Right cardiac atrium (tissue), 5 donors: Measurements from ENCODE around the gene RNF130. TPM values are rescaled to one million over a fixed set of nuclear protein-coding genes. Genes with fewer than 3 reads are reported as not detected.

Experiments used
- ATAC-seq, 2 donors: fragments of 200-7000 bp; cut with Tn5 transposase; one replicate each; pipeline versions ENCODE4 v1.8.0 to v1.9.1; 2020; ENCODE audit warnings: moderate library complexity in 2 of 2, mild to moderate bottlenecking in 1 of 2
- DNase-seq, 3 donors: peaks; one replicate each; pipeline ENCODE4 v3.0.0-alpha.2; 2020
- H3K27ac ChIP-seq: one replicate; pipeline ENCODE4 v1.5.1; 2013; ENCODE audit warnings: mild to moderate bottlenecking, low read length, control low read depth, moderate library complexity
- H3K27me3 ChIP-seq: one replicate; pipeline ENCODE4 v1.6.1; 2013; ENCODE audit not compliant: control insufficient read depth, insufficient read depth
- H3K4me1 ChIP-seq: one replicate; pipeline ENCODE4 v1.6.1; 2013; ENCODE audit warnings: low read length; ENCODE audit not compliant: control insufficient read depth, insufficient read depth
- H3K4me3 ChIP-seq: one replicate; pipeline ENCODE4 v1.5.1; 2013; ENCODE audit warnings: low read length, control low read depth
- H3K9me3 ChIP-seq: one replicate; pipeline ENCODE4 v1.6.1; 2013; ENCODE audit warnings: low read length; ENCODE audit not compliant: control insufficient read depth
- WGBS: extraction: QIAGEN DNeasy Blood & Tissue Kit; methylation state at CpG from one replicate; pipeline ENCODE4 v1.1.7; 2013; 5-methylcytosine and 5-hydroxymethylcytosine counted together
- intact Hi-C, 4 donors: fragments of 100-400 bp; cut with DNase I; formaldehyde crosslinking; loops; one replicate each; pipeline versions ENCODE4 v1.11.0 to v1.14.0; 2022 to 2023
- long read RNA-seq, 4 donors: library from polyadenylated mRNA; unstranded; transcript quantifications; one replicate each; pipeline ENCODE4 v2.0.0, GENCODE V29; 2020 to 2021
- polyA plus RNA-seq: library from polyadenylated mRNA; stranded (reverse); fragments of 200-250 nt; gene quantifications from one replicate; pipeline ENCODE4 v1.2.3, GENCODE V29; 2013
- total RNA-seq, 4 donors: library from RNA; stranded (reverse); fragmentation: NEBNext Ultra II Directional; extraction: Animal tissue kit (Norgen Biotek cat#: 25700); gene quantifications; one replicate each; pipeline ENCODE4 v1.2.1, GENCODE V29; 2021
- donor health status: healthy with polysubstance abuse.
- donor health status: DM: no; HTN: yes; CAD: no.
- donor health status: DM: no; HTN: no; CAD: no.
- donor health status: DM: no; HTN: yes; CAD: no; lungs with severe emphysema.
- donor health status: DM: yes; HTN: yes; CAD: no.

Gene RNF130
- 10 to 100 TPM; 42.7 to 51.6 (median 48.4) TPM for total RNA-seq
- 40.8 TPM for polyA plus RNA-seq
- long read RNA-seq, donor 1, transcript RNF130-205 (9 exons, 2,263 nt), result major isoform, 155 of 184 reads
- long read RNA-seq, donor 1, partial matches to known transcripts, result 20 of 184 reads
- long read RNA-seq, donor 1, other reads (novel, unspliced or antisense), result 8 of 184 reads
- long read RNA-seq, donor 2, transcript RNF130-205 (9 exons, 2,263 nt), result major isoform, 72 of 79 reads
- long read RNA-seq, donor 2, partial matches to known transcripts, result 3 of 79 reads
- long read RNA-seq, donor 2, other reads (novel, unspliced or antisense), result 2 of 79 reads
- long read RNA-seq, donor 3, transcript RNF130-205 (9 exons, 2,263 nt), result major isoform, 92 of 116 reads
- long read RNA-seq, donor 3, partial matches to known transcripts, result 9 of 116 reads
- long read RNA-seq, donor 3, other reads (novel, unspliced or antisense), result 13 of 116 reads
- long read RNA-seq, donor 4, full-length matches to known transcripts, result 98 of 104 reads
- long read RNA-seq, donor 4, partial matches to known transcripts, result 4 of 104 reads
- long read RNA-seq, donor 4, other reads (novel, unspliced or antisense), result 2 of 104 reads

- H3K4me3 ChIP-seq, result peak within 1 kb of the TSS; percentile 83
- no peaks in the 10 kb centered on the region for H3K27me3 ChIP-seq
- no peaks in the 10 kb centered on the region for H3K9me3 ChIP-seq
- peak within 1 kb of the TSS; percentile 94 for H3K27ac ChIP-seq
- intact Hi-C loops, result loop anchor here in 1 of 4 donors (10.0 kb wide), 1 partner anchor 87 kb away; no protein-coding TSS in a partner anchor
- ATAC-seq (peak; percentile 97 to 98), DNase-seq (peak; percentile 95 to 98 (median 98))
- H3K4me1 ChIP-seq, result peaks cover 5% of the 10 kb centered on the region
- WGBS, result under 1% methylated on average over 113 of the region's 113 CpGs
Observed at GRCh38 chr5:180071531-180072255, at the start of gene RNF130. TSS of gene RNF130 (minus strand) at chr5:180071759. CDS start at chr5:180071702, 57 bp downstream.

GRCh38 chr5:180120237-180121101, 48.9 kb upstream of the RNF130 start:
- H3K4me1 ChIP-seq, result no peaks in the 10 kb centered on the region
- ATAC-seq, result no peak
- H3K27ac ChIP-seq, result no peak overlapping the region
- peak in 1 of 3 donors; percentile 8 for DNase-seq
- 86% methylated on average over 28 of the region's 28 CpGs for WGBS
- no peak overlapping the region for H3K4me3 ChIP-seq
- intact Hi-C loops, result loop anchor here in 2 of 4 donors (10.0 kb wide), 2 partner anchors 204 to 354 kb away; no protein-coding TSS in a partner anchor
- no peaks in the 10 kb centered on the region for H3K9me3 ChIP-seq
- H3K27me3 ChIP-seq, result no peaks in the 10 kb centered on the region

DNA sequence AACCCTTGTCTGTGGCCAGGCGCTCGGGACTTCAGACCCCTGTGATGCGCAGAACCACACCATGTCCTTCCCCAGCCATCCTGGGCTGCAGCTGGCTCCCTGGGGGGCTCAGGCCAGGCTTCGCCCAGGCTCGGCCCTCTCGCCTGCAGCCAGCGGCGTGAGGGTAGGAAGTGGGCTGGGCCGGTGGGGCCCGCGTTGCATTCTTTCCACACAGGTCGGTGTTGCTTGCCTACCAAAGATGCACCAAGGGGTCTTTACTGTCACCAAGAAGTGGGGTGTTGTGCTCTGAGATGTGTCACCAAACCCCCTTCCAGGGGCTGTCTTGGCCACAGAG, 48.3 kb upstream of the RNF130 start:
- DNase-seq, result peak in 1 of 3 donors; percentile 4
- no peaks in the 10 kb centered on the region for H3K4me1 ChIP-seq
- H3K4me3 ChIP-seq, result no peak overlapping the region
- WGBS, result 90% methylated on average over 12 of the region's 12 CpGs
- intact Hi-C loops, result loop anchor here in 2 of 4 donors (10.0 kb wide), 2 partner anchors 205 to 355 kb away; no protein-coding TSS in a partner anchor
- no peak overlapping the region for H3K27ac ChIP-seq
- no peak for ATAC-seq
- H3K9me3 ChIP-seq, result no peaks in the 10 kb centered on the region
- no peaks in the 10 kb centered on the region for H3K27me3 ChIP-seq

DNA sequence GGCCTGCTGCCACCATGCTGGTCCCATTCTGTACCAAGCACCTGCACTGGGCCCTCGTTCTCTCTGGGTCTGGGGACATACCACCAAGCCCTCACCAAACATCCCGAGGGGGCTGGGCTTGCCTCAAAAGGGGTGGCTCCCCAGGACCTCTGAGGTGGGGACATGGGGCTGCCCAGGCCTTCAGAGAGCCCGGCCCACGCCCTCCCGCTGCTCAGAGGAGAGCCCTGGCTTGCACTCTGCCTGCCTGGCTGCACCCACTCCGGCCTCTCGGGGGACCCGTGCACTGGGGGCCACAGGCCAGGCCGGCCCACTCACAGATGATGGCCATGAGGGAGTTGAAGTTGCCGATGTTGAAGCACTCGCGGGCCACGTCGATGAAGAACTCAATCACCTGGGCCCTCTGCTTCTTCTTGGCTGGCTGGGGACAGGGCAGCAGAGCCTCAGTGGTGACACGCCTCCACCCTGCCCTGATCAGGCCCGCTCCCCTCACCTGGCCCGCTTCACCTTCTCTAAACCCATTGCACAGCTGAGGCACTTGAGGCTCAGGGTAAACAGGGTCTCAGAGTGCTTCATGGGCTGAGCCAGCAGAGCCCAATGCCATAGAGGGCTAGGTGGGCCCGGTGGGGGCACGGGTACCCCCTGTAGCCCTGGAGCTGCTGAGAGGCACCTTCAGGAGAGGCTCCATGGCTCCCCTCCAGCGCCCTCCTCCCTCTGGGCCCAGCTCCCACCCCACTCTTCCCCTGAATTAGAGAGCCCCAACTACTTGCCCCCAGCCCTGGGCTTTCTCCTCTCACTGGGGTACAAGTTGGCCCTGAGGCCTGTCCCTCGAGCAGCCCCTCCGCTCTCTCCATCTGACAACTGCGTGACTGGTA, 47.7 kb upstream of the RNF130 start:
- WGBS, result 92% methylated on average over 23 of the region's 23 CpGs

DNA sequence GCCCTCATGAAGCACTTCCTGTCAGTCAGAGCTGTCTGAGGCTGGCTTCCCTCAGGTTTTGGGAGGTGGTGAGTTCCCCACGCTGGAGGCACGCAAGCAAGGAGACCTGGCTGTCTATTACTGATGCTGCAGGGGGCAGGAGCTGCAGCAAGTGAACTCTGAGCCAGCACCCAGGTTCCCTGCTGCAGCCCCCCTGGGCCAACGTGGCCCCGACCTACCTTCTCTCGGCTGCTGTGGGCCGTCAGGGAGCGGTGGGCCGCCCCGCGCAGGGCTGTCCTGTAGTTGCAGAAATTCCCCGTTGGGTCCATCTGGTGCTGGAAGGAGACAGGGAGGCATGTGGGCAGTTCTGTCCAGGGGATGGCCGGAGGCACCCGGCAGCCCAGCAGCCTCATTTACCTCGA, 46.8 kb upstream of the RNF130 start:
- Histone ChIP-seq H3K4me3 (no peak overlapping the region), H3K9me3 (no peaks in the 10 kb centered on the region), H3K27me3 (no peaks in the 10 kb centered on the region), H3K27ac (no peak overlapping the region), H3K4me1 (no peaks in the 10 kb centered on the region)
- DNase-seq (no peak), ATAC-seq (no peak)
- intact Hi-C loops, result no loop called here
- 92% methylated on average over 14 of the region's 14 CpGs for WGBS

More for the DNA sequence above, 47.7 kb upstream of the RNF130 start:
- Histone ChIP-seq H3K9me3 (no peaks in the 10 kb centered on the region), H3K27me3 (no peaks in the 10 kb centered on the region), H3K4me3 (no peak overlapping the region), H3K27ac (no peak overlapping the region), H3K4me1 (no peaks in the 10 kb centered on the region)
- intact Hi-C loops, result no loop called here
- DNase-seq (peak in 1 of 3 donors; percentile 4), ATAC-seq (peak in 1 of 2 donors; percentile 20)

DNA sequence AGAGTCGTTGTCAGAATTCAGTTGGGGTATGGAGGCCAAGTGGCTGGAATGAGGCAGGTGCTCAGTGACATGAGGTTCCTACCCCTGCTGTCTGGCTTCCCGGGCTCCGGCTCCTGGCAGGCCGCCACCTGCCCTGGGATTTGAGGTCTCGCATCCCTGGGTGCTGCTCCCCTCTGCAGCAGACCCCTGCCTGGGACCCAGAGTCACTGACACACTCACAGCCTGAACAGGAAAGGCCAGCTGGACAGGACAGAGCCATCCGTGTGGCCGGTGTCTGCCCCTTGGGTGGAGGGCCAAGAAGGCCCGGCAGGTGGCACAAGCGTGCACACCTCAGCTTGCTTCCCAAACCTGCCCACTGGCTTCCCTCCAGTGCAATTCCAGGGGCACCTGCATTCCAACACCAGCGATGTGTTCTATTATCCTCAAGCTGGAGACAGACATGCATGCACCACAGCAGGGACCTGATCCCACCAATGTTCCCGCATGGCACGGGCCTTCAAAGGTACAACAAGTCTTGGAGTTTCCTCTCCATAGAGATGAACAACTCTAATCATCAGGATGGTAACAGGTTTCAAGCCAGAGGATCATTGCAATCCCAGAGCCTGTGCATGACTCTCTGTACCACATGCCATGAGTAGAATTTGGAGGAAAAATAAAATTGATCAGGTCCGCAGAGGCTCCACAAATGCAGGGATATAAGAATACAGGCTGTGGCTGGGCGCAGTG, 45.6 kb upstream of the RNF130 start:
- Histone ChIP-seq H3K4me3 (no peak overlapping the region), H3K4me1 (no peaks in the 10 kb centered on the region), H3K9me3 (no peaks in the 10 kb centered on the region), H3K27me3 (no peaks in the 10 kb centered on the region), H3K27ac (no peak overlapping the region)
- ATAC-seq (no peak), DNase-seq (peak in 1 of 3 donors; percentile 11)
- WGBS, result 83% methylated on average over 14 of the region's 14 CpGs
- intact Hi-C loops, result no loop called here

GRCh38 chr5:180116077-180116999, 44.8 kb upstream of the RNF130 start:
- WGBS, result 76% methylated on average over 31 of the region's 31 CpGs
- intact Hi-C loops, result no loop called here
- no peak overlapping the region for H3K4me3 ChIP-seq
- H3K27ac ChIP-seq, result no peak overlapping the region
- ATAC-seq, result no peak
- no peaks in the 10 kb centered on the region for H3K4me1 ChIP-seq
- DNase-seq, result peak in 1 of 3 donors; percentile 6
- no peaks in the 10 kb centered on the region for H3K9me3 ChIP-seq
- no peaks in the 10 kb centered on the region for H3K27me3 ChIP-seq

GRCh38 chr5:180115326-180116076, 43.9 kb upstream of the RNF130 start:
- Histone ChIP-seq H3K27me3 (no peaks in the 10 kb centered on the region), H3K27ac (no peak overlapping the region), H3K4me1 (no peaks in the 10 kb centered on the region), H3K9me3 (no peaks in the 10 kb centered on the region), H3K4me3 (no peak overlapping the region)
- DNase-seq (no peak), ATAC-seq (no peak)
- intact Hi-C loops, result no loop called here
- 84% methylated on average over 14 of the region's 14 CpGs for WGBS
